Mammary epithelial cell (primary cell): ENCODE measurements around the gene CACNG1.

Experiments used
- EZH2 ChIP-seq: IDR thresholded peaks from 2 replicates; pipeline ENCODE4 v1.6.1; 2012; ENCODE audit warnings: low read length, inconsistent platforms, borderline replicate concordance
- TF ChIP-seq, protein P1 (sequence below), 2 donors: IDR thresholded peaks in 1 of 2; conservative IDR thresholded peaks in 1 of 2; 2 replicates each; pipeline ENCODE4 v1.5.1; 2011 to 2012; ENCODE audit warnings: inconsistent platforms in 2 of 2, low read length in 2 of 2, mild to moderate bottlenecking in 2 of 2, control low read depth in 1 of 2, low read depth in 1 of 2; ENCODE audit not compliant: insufficient read depth in 1 of 2; ENCODE audit errors: extremely low read depth in 1 of 2

DNA sequence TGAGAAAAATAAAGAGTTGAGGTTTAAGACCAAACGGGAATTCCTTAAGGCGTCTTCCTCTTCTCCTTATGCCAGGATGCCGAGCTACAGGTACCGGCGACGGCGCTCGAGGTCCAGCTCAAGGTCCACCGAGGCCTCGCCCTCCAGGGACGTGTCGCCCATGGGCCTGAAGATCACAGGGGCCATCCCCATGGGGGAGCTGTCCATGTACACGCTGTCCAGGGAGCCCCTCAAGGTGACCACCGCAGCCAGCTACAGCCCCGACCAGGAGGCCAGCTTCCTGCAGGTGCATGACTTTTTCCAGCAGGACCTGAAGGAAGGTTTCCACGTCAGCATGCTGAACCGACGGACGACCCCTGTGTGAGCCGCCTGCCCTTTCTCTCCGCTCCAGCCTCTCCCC lies 13.7 kb upstream of the CACNG1 start:
- TF ChIP-seq EZH2, result no peak
- TF ChIP-seq, protein P1, sequence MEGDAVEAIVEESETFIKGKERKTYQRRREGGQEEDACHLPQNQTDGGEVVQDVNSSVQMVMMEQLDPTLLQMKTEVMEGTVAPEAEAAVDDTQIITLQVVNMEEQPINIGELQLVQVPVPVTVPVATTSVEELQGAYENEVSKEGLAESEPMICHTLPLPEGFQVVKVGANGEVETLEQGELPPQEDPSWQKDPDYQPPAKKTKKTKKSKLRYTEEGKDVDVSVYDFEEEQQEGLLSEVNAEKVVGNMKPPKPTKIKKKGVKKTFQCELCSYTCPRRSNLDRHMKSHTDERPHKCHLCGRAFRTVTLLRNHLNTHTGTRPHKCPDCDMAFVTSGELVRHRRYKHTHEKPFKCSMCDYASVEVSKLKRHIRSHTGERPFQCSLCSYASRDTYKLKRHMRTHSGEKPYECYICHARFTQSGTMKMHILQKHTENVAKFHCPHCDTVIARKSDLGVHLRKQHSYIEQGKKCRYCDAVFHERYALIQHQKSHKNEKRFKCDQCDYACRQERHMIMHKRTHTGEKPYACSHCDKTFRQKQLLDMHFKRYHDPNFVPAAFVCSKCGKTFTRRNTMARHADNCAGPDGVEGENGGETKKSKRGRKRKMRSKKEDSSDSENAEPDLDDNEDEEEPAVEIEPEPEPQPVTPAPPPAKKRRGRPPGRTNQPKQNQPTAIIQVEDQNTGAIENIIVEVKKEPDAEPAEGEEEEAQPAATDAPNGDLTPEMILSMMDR (conservative IDR thresholded peaks at IDR 0.05 in 1 of 2, IDR thresholded peaks at IDR 0.05 in 1 of 2; ENCODE audit: extremely low read depth in 1 of 2, insufficient read depth in 1 of 2, low read depth in 1 of 2, low read length in 2 of 2), result no peak
